ENCODE data around the gene EDRF1.
"Not testable (repeated sequence)": the region's sequence is repeated elsewhere in the genome, so short reads cannot be mapped to it uniquely, and the experiment has no call there.

Gene EDRF1, protein sequence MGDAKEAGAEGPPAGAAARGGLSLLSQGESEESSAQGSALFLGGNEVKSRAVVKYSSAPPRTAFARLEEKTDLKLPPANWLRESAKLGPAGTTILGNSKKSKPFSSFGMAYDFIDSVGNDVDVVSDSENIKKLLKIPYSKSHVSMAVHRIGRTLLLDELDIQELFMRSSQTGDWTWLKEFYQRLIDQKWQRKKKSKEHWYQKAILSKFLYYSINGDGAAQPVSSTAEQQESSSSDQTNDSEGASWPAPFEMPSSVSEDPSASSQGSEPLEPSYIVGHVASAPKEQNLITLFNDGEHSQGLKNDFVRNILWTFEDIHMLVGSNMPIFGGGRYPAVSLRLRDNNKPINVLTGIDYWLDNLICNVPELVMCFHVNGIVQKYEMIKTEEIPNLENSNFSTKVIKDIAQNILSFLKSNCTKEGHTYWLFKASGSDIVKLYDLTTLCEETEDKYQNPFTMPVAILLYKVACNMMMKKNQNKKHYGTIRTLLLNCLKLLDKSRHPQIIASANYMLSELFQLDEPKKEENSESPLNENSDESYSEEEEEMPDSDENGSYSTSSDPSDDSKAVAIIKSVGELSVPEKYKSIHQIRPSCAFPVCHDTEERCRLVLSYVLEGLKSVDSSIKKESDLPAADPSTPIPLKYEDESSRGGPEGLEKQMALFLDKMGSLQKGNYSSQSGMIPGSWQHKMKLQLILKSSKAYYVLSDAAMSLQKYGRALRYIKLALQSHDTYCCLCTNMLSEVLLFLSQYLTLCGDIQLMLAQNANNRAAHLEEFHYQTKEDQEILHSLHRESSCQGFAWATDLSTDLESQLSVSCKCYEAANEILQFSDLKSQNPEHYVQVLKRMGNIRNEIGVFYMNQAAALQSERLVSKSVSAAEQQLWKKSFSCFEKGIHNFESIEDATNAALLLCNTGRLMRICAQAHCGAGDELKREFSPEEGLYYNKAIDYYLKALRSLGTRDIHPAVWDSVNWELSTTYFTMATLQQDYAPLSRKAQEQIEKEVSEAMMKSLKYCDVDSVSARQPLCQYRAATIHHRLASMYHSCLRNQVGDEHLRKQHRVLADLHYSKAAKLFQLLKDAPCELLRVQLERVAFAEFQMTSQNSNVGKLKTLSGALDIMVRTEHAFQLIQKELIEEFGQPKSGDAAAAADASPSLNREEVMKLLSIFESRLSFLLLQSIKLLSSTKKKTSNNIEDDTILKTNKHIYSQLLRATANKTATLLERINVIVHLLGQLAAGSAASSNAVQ

DNA sequence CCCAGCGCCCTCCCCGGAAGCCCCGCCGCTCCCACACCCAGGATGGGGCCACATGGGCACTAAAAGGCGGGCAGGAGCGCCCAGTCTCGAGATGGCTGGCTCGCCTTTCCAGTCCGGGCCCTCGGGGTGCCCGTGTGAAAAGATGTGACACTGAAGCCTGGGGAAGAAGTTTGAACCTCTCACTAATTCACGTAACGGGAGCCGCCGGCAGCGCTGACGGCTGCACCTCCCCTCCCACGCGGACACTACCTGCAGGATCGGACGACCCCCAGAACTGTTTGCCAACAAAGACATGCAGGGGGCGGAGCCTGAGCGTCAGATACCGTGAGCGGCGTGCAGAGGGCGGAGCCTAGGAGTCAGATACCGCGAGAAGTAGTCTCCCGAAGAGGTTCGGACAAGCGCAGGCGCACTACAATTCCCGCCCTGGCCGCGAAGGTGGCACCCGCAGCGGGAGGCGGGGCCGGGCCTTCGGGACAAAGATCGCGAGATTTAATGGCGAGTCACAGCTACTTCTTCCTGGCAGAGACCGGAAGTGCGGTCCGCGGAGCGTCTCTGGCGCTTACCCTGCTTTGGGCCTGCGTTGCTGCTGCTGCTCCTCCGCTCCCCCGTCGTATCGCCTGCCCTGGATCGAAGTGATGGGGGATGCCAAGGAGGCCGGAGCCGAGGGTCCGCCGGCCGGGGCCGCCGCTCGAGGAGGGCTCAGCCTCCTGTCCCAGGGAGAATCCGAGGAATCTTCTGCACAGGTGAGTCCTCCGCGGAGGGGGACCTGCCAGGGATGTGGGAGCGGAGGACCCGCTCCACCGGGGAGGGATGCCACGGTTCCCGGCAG is at the start of gene EDRF1:
Gene EDRF1, plus strand, starts transcription at position 537 of the 829 bp plus-strand sequence. Its CDS starts 99 bp downstream, at position 636.
- peak; percentile 91 for DNase-seq

DNA sequence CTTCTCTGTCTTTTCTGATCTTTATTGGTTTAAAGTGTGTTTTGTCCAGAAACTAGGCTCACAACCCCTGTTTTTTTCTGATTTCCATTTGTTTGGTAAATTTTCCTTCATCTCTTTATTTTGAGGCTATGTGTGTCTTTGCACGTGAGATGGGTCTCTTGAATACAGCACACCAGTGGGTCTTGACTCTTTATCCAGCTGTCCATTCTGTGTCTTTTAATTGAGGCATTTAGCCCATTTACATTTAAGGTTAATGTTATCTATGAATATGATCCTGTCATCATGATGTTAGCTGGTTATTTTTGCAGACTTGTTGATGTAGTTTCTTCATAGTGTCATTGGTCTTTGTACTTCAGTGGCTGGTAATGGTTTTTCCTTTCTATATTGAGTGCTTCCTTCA is 46.6 kb upstream of the EDRF1 start:
- no peak for DNase-seq

DNA sequence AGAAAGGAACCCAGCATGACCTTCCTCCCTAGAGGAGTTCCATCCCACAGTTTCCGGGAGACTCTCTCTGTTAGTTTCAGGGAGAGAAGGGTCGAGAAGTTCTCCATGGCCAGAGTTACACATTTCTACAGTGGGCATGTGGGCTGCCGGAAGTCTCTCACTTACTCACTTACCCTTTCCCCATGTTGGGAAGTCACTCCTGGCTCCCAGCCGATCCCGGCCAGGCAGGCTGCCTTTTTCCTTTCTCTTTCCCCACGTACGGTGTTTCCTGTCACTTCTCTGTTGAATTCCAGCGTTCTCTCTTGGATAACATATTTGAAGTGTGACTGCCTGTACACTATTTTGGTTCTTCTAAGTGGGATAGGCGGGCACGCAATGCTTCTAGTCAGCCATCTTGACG is 40.1 kb upstream of the EDRF1 start:
- no peak for DNase-seq

DNA sequence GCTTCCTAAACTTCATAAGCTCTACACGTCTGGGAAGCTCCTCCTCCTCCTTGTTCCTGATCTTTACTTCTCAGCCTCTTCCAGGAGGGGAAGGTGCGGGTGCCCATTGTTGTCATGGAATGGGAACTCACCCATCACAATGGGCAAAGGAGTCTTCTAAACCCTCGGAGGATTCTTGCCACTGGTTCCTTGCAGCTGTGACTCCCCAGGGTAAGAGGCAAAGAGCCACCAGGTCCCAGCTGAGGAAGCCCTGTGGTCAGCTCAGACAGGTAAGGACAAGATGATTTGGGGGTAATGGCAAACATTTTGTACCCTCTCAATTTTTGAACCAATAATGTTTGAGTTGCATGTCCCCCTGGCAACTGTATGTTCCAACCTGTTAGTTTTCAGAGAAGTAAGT is 36.4 kb upstream of the EDRF1 start, which contains the start of gene TEX36:
Gene TEX36, minus strand, starts transcription at position 101 of the 400 bp plus-strand sequence. CDS start 174 bp downstream, outside the sequence.
- no peak for DNase-seq

DNA sequence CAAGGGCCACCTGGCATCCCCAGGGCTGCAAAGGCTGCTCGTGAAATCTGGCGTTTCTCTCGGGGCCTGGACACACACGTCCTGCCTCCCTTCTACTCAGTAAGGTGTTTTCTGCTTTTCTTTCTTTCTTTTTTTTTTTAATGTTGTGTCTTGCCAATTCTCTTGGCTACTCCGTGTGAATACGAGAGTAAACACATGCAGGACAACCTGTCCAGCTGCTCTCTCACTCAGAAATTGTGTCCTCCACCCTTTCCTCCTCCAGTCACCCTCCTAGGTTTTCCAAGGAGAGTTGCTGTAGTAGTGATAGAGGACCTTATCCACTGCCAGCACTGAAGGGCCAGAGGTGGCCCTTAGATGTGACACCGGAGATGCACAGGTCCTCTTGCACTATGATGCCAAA is 35.7 kb upstream of the EDRF1 start:
- DNase-seq, result no peak

DNA sequence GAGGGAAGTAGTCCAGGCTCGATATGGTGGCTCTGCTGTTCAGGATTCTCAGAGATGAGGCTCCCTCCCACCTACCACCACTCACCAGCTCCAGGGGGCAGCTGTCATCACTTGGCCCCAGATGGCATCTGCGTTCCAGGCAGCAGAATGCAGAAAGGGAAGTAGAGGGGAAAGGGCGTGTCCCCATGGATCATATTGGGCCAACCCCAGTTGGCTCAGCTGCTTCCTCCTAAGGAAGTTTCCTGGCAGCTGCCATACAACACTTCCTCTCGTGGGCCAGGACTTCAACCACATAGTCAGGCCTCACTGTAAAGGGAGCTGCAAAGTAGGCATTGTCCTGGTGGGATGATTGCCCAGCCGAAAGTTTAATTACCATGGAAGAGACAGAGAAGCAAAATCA is 34.9 kb upstream of the EDRF1 start:
- no peak for DNase-seq

DNA sequence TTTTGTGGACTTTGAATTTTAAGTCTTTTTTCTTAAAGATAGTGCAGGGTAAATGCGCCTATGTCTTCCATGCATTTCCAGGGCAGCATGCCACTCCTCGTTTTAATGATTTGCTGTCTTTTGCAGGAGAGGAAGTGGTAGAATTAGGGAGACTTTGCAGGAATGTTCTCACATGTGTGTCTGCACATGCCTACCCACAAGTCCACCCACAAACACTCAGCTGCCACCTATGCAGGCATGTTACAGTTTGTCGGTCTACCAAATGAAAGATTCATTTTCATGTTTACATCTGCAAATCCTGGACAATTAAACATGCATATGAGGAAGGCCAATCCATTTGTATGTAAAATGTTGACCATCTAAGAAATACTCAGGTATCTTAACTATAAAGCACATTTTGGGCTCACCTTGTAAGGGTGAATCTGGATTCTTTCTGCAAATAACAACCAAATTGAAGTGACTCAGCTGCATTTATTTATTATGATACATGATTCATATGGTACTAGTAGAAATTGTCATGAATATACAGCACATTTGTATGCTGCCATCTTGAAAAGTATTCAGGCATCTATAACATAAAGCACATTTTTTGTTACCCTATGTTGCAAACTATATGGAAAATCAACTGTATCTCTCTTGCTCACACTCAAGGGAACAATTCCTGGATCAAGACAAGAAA is 31.9 kb upstream of the EDRF1 start:
- no peak for DNase-seq

DNA sequence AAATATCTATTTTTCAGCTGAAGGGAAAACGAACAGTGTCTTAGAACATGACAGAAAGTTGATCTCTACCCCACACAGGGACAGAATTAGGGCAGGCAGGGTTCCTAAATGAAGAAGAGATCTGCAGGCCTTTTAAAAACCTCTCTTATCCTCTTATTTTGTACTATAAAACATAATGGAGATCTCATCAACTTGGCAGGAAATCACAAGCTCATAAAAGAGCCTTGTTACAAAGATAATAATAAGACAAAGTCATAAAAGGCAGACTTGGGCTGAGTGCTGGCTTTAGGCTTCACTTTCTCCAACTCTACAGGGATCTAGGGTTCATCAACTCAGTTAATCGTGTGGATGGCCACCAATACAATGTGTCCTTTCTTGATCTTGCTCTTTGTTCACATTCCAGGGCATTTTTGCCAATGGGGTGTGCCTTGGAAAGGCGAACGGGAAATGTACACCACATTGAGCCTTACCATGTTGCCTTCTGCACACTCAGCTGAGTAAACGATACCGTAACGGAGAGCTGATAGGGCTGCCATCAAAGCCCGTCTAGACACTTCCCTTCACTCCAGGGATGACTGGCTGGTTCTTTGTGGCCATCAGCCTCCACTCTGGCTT is 29.4 kb upstream of the EDRF1 start:
- DNase-seq, result no peak

DNA sequence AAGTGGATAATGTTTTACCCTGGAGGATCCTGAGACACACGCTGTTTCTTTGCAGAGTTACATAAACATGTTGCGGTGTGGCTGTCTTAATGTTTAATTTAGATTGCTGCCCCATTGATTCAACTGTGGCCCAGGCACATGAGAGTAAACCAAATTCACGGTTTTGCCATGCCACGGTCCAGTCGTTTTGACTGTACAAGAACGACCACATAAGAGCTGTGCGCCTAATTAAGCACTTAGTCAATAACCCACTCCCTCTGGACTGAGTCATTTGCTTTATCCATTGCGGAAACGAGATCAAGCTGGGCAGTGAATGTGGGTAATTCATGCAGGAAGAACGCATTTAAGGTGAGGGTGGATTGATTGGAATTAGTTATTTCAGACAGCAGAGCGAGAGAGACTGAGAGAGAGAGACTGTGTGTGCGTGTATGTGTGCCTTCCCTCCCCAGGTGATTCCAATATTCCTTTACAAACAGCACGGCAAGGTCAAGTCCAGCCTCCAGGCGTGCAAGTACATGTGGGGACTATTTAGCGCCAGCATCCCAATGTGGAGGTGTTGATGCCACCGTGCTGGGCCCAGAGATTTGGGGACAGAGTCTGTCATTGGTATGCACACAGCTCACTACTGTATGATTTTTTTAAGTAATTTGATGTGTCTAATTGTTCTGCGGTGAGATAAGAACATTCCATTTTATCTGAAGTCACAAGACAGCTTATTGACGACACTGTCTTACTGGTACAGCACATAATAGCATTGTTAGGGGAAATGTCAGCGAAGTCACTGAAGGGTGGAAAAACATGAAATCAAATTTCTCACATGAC is 28.1 kb upstream of the EDRF1 start:
- no peak for DNase-seq

DNA sequence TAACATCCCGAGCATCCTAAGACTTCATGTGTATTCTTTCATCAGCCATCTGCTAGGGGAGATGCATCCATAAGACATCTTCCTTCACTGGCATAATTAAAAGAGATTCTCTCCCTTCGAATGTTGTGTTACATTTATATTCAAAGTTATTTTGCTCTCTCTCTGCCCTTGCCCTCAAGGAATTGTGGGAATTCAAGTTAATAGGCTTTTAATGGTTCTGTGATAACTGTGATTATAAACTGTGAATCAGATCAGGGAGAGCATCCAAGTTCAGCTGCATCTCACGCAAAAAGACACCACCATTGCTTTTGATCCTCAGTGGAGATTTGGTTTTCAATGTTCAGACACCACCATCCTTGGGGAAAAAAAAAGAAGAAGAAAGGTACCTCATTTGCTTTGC is 27.3 kb upstream of the EDRF1 start:
- DNase-seq, result no peak

DNA sequence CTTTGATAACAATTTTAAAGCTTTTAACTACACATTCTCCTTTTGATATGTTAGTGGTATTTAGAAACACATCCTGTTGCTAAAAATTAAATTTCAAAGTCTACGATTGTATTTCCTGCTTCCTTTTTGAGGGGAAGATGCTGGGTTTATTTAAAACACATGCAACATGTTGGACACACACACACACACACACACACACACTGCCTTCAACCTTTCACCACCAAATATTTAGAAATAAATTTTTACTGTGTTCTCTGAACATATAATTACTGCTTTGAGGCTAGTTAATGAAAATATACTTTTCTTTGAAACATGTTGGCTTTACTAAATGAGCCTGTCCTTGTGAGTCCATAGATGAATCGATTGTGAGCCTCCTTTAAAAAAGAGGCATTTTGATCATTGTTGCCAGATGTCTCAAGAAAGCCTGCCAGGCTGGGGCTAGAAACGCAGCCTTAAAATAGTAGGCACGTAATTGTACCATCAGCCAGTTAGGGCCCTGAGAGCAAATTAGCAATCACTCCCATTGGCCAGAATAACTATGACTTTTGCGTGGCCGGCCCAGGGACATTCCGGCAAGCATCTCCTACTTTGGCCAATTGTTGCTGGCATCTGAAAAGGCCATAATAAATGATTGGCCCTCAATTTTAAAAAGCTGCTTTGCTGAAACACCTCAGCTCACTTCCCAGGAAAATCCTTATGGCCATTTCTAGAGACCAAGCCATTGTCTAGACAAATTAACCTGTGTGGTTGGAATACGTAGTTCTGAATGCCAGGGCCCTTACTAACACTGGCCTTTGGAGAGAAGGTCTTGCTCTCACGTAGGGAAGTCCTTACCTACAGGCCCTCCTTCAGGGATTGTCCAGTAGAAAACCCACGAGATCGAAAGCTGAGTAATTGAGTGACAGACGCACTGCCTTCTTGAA is 26.6 kb upstream of the EDRF1 start:
- no peak for DNase-seq

DNA sequence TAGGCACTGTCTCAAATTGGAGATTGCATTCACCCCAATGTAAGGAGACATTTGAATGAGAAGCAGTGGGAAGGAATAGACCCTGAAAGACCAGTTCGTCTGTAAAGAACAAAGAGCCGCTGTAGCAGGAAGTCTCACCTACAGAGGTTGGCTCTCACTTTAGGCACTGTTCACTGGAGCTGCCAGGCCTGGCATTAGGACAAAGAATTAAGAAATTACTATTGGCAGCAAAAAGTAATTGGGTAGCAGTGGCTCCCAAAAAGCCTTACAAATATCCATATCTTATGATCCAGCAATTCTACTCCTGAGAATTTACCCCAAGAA is 26.0 kb upstream of the EDRF1 start:
- DNase-seq, result no peak

DNA sequence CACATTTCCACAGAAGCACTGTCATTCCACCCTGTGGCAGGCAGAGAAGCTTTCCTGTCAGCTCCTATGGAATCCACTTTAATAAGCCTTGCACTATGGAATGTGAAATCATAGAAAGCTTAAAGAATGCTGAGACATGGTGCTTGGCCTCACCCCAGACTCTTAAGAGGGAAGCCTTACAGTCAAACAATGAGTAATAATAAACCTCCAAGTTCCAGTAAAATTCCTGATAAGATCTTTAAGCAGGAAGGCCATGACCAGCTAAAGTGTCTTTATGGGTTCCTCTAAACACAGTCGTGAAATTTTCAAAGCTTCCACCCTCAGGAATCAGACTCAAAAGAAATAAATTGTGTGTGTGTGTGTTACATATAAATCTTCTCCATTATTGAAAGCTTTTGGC is 24.6 kb upstream of the EDRF1 start:
- DNase-seq, result no peak

DNA sequence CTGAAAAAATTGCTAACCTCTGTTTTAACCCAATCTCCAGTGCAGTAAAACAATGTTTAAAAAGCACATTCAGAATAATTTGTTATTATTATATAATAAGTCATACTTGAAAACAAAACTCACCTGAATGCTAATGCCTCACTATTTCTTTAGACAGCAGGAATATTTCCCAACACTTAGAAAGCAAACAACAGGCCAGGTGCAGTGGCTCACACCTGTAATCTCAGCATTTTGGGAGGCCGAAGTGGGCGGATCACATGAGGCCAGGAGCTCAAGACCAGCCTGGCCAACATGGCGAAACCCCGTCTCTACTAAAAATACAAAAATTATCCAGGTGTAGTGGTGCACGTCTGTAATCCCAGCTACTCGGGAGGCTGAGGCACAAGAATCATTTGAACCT is 22.6 kb upstream of the EDRF1 start:
- DNase-seq, result not testable (repeated sequence)

DNA sequence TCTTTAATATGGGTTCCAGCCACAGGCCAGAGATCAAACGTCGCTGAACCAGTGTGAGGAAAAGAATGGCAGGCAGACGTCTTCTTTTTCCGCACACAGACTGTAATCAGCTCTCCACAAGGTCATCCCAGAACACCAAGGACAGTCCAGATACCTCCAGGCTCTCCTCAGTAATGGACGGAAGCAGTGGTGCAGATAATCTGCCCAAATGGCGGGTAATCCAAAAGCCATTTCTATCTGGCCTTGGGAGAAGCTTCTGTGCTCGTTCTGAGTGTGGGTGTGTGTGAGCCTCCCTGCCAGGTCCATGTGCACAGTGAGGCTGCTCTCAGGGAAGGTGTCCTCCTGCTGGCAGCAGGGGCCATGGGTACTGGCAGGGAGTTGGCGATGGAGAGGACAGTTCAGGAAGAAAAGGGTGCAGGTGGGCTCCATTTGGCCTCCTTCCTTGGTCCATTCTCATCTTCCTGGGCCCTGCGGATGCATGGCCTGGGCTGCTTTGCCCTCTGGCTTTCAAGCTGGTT is 21.0 kb upstream of the EDRF1 start:
- no peak for DNase-seq

DNA sequence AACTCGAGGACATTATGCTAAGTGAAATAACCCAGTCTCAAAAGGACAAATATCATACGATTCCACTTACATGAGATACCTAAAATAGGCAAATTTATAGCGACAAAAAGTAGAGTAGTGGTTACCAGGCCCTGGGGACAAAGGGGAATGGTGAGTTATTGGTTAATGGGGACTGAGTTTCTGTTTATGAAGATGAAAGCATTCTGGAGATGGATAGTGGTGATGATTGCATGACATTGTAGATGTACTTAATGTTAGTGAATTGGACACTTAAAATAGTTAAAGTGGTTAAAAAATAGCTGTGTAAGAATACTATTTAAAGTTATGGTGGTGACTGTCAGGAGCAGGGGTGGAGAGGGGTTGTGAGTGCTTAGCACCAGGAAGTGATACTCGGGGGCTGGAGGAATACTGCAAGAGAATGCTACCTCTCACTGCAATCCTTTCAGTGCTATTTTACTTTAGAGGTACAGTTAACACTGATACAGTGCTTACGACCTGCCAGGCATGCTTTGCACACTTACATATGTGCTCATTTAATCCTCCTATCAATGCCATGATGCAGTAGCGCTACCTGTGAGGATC is 19.9 kb upstream of the EDRF1 start:
- DNase-seq, result no peak

DNA sequence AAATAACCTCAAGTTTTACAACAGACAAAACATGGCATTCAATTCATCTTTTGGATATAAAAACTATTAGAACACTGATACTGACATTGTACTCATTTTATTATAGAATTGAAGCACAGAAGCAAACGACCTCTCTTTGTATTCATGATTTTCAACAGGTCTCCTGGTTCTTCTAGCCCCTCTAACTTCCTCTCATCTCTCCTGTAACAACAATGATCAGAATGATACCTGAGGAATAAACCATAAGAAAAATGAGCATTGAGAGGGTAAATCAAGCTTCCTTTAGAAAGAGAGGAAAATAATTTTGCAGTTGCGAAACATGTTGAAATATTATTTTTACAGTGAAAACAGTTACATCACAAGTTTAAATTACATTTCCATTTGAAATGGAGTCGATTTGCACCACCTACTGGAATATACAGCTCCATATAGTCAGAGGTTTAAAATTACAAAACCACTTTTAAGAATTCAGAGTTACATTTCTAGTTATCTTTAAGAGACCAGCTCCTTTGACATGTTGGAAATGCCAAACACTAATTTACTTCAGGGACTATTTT is 19.1 kb upstream of the EDRF1 start:
- no peak for DNase-seq

Measured in NCI-H2171 (cell line).